Measurements from ENCODE around the gene FAM221B.
A peak's percentile ranks its signal among the peaks of the same experiment; 100 is the strongest.

FAM221B gene

GRCh38 chr9:35816708-35817107, 11.8 kb downstream of the FAM221B start:
- no peak for DNase-seq (ENCODE audit: low spot score)

- peak; percentile 98 for DNase-seq (ENCODE audit: low spot score)
These were observed 13.5 kb downstream of the FAM221B start, which contains the start of gene HINT2 for GRCh38 chr9:35814841-35815543. HINT2 (minus strand) TSS chr9:35815042; CDS start chr9:35814979, 63 bp downstream.

- DNase-seq (ENCODE audit: low spot score) = peak; percentile 78
These were observed 14.3 kb downstream of the FAM221B start for GRCh38 chr9:35814106-35814840.

GRCh38 chr9:35813434-35814105, 15.0 kb downstream of the FAM221B start:
- no peak for DNase-seq (ENCODE audit: low spot score)

- DNase-seq (ENCODE audit: low spot score) = peak; percentile 94
These were observed 16.4 kb downstream of the FAM221B start, which contains the start of gene SPAG8 for GRCh38 chr9:35812025-35812602. SPAG8 (minus strand) TSS chr9:35812262; CDS start chr9:35812147, 115 bp downstream.

- DNase-seq (ENCODE audit: low spot score) = peak; percentile 46
These were observed 17.0 kb downstream of the FAM221B start for GRCh38 chr9:35811381-35812024.

GRCh38 chr9:35810122-35810521, 18.4 kb downstream of the FAM221B start:
- DNase-seq (ENCODE audit: low spot score) = no peak

- no peak for DNase-seq (ENCODE audit: low spot score)
These were observed 20.1 kb downstream of the FAM221B start for GRCh38 chr9:35808433-35808832.

GRCh38 chr9:35806101-35806500, 22.4 kb downstream of the FAM221B start:
- no peak for DNase-seq (ENCODE audit: low spot score)

GRCh38 chr9:35801328-35802128, 27.0 kb downstream of the FAM221B start:
- no peak for DNase-seq (ENCODE audit: low spot score)

- DNase-seq (ENCODE audit: low spot score) = no peak
These were observed 28.0 kb downstream of the FAM221B start for GRCh38 chr9:35800530-35800929.

- no peak for DNase-seq (ENCODE audit: low spot score)
These were observed 29.7 kb downstream of the FAM221B start for GRCh38 chr9:35798658-35799374.

- DNase-seq (ENCODE audit: low spot score) = no peak
These were observed 31.0 kb downstream of the FAM221B start for GRCh38 chr9:35797311-35798109.

- DNase-seq (ENCODE audit: low spot score) = no peak
These were observed 32.8 kb downstream of the FAM221B start for GRCh38 chr9:35795695-35796094.

GRCh38 chr9:35793461-35793860, 35.1 kb downstream of the FAM221B start:
- DNase-seq (ENCODE audit: low spot score) = no peak

GRCh38 chr9:35792826-35793225, 35.7 kb downstream of the FAM221B start:
- DNase-seq (ENCODE audit: low spot score) = no peak

- DNase-seq (ENCODE audit: low spot score) = no peak
These were observed 36.3 kb downstream of the FAM221B start for GRCh38 chr9:35792024-35792813.

- no peak for DNase-seq (ENCODE audit: low spot score)
These were observed 37.1 kb downstream of the FAM221B start, which contains the start of gene NPR2 for GRCh38 chr9:35791297-35791921. NPR2 (plus strand) TSS chr9:35791591; CDS start chr9:35792409, 818 bp downstream.

Measured in globus pallidus (tissue), 1 donor.